Thoracic aorta (tissue), 2 donors: ENCODE data around the gene EHMT2. TPM values are rescaled to one million over a fixed set of nuclear protein-coding genes. Genes with fewer than 3 reads are reported as not detected.
A peak's percentile ranks its signal among the peaks of the same experiment; 100 is the strongest.

ENCODE experiments used
- ATAC-seq: fragments of 150-250 bp; one replicate; pipeline ENCODE4 v1.8.0; 2017; ENCODE audit warnings: low read depth; ENCODE audit not compliant: insufficient number of reproducible peaks, low FRiP score
- DNase-seq: peaks from one replicate; pipeline ENCODE4 v3.0.0-alpha.2; 2020; ENCODE audit warnings: low spot score
- H3K27ac ChIP-seq, 2 donors: fragments of 200-600 bp; sonication (generic); 1 replicate in 1 of 2; 2 replicates in 1 of 2; pipeline ENCODE4 v1.5.1; 2016; ENCODE audit warnings: mild to moderate bottlenecking in 2 of 2, moderate library complexity in 2 of 2
- H3K27me3 ChIP-seq: fragments of 200-600 bp; sonication (generic); replicated peaks from 2 replicates; pipeline ENCODE4 v1.6.0; 2016; ENCODE audit warnings: mild to moderate bottlenecking; ENCODE audit not compliant: insufficient read depth
- H3K36me3 ChIP-seq: fragments of 200-600 bp; sonication (generic); one replicate; pipeline ENCODE4 v1.5.1; 2016
- H3K4me1 ChIP-seq, 2 donors: fragments of 200-600 bp; sonication (generic); 1 replicate in 1 of 2; 2 replicates in 1 of 2; pipeline versions ENCODE4 v1.5.1 to v1.6.0; 2016; ENCODE audit warnings: low read depth in 2 of 2, mild to moderate bottlenecking in 1 of 2; ENCODE audit not compliant: control insufficient read depth in 1 of 2
- H3K4me3 ChIP-seq: fragments of 200-600 bp; sonication (generic); 2 replicates; pipeline ENCODE4 v1.5.1; 2016; ENCODE audit warnings: mild to moderate bottlenecking
- H3K9me3 ChIP-seq: fragments of 200-600 bp; sonication (generic); 2 replicates; pipeline ENCODE4 v1.5.1; 2016
- total RNA-seq, 2 donors: library from RNA; depleted of rRNA; stranded (reverse); fragments of >200 nt; gene quantifications; one replicate each; pipeline versions ENCODE4 v1.1.0 to v1.2.3, GENCODE V29; 2016
- TF ChIP-seq, protein P1 (sequence below): fragments of 200-600 bp; sonication (generic); IDR thresholded peaks from one replicate; pipeline ENCODE4 v1.5.1; 2019; ENCODE audit warnings: antibody characterized with exemption

The EHMT2 gene
- total RNA-seq, 2 donors from 2014 or later, result 19.5 to 33.2 TPM

DNA sequence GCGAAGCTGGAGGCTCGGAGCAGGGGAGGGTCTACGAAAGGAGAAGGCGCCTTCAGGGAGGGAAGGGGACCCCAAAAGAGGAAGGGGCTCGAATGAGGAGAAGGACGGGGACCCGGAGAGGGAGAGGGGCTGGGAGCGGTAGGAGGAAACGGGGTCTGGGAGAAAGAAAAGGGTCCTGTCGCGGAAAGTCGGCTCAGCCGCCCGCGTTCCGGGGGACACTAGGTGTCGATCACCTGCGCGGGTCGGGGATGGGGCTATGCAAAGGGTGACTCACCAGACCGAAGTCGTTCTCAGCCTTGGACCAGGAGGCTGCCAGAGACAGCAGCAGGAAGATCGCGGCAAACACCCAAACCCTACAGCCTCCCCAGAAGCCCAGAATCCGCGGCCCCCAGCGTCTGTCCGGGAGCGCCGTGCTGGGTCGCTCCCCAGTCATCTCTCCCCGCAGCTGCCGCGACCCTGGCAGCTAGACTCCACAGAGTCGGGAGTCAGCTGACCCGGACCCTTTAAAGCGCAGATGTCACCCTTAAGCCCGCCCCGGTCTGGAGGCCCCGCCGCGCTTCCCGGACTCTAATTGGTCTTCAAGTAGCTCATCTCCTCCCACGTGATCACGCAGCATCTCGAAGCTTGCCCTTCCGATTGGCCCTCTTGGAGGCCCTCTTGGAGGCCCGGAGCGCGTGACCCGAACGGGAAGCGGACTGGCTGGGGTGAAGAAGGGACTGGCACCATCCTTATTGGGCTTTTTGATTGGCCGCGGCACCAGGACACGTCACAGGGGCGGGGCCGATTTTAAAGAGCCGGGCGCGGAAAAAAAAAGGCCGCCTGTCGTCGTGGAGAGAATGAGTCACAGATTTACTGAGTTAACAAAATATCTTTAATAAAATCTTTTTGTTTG, 34.9 kb downstream of the EHMT2 start, which contains the start of gene NEU1:
Gene NEU1 (minus strand): TSS at position 478 of the 892 bp plus-strand sequence. CDS start 45 bp downstream, at position 433.
- Histone ChIP-seq H3K36me3 (peaks cover 15% of the 10 kb centered on the region), H3K4me1 (peaks cover 11 to 21% of the 10 kb centered on the region in 2 donors), H3K9me3 (no peaks in the 10 kb centered on the region), H3K27me3 (no peaks in the 10 kb centered on the region), H3K27ac (peak within 1 kb of the TSS; percentile 87 to 90), H3K4me3 (peak within 1 kb of the TSS; percentile 88)
- peak; percentile 100 for DNase-seq
- TF ChIP-seq, protein P1, sequence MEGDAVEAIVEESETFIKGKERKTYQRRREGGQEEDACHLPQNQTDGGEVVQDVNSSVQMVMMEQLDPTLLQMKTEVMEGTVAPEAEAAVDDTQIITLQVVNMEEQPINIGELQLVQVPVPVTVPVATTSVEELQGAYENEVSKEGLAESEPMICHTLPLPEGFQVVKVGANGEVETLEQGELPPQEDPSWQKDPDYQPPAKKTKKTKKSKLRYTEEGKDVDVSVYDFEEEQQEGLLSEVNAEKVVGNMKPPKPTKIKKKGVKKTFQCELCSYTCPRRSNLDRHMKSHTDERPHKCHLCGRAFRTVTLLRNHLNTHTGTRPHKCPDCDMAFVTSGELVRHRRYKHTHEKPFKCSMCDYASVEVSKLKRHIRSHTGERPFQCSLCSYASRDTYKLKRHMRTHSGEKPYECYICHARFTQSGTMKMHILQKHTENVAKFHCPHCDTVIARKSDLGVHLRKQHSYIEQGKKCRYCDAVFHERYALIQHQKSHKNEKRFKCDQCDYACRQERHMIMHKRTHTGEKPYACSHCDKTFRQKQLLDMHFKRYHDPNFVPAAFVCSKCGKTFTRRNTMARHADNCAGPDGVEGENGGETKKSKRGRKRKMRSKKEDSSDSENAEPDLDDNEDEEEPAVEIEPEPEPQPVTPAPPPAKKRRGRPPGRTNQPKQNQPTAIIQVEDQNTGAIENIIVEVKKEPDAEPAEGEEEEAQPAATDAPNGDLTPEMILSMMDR, result no peak
- ATAC-seq, result peak; percentile 97

DNA sequence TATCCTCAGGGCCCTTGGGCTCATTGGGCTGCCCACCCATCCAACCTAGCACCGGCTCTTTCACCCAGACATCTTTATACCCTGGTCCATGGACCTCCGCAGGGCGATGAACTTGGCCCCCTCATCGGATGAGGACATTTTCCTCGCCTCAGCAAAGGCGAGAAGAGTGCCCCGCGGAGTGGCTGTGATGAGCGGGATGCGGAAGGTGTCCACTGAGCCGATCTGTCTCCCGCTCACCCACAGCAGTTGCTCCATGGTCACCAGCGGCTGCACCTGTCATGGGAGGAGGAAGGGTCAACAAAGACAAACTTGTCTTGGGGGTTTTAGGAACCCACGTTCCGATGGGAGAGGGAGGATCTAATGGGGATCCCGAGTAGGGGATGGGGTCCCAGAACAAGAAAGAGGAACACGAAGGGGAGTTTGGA, 35.6 kb downstream of the EHMT2 start:
- ATAC-seq (no peak), DNase-seq (no peak)
- Histone ChIP-seq H3K27ac (peak overlapping the region; percentile 82 to 84), H3K36me3 (peaks cover 15% of the 10 kb centered on the region), H3K27me3 (no peaks in the 10 kb centered on the region), H3K4me1 (peaks cover 11 to 21% of the 10 kb centered on the region in 2 donors), H3K4me3 (peak overlapping the region; percentile 88), H3K9me3 (no peaks in the 10 kb centered on the region)
- TF ChIP-seq, protein P1, result no peak

DNA sequence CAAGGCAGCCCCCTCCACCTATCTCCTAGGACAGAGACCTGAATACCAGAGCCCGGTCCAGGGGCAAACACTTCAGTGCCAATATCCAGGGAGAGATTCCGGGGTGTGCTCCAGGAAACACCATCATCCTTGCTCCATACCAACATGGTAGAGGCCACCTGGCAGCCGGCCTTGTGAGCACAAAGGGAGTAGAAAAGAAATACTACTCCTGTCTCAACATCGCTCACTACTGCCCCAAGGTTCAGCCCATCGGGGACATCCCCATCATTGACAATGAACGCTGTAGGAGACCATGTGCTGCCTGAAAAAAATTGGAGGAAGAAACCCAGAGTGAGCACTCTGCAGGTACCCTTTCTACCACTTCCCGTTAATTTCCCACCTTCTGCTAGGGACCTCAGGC, 36.3 kb downstream of the EHMT2 start:
- Histone ChIP-seq H3K4me3 (no peak overlapping the region), H3K27me3 (no peaks in the 10 kb centered on the region), H3K27ac (no peak overlapping the region), H3K9me3 (no peaks in the 10 kb centered on the region), H3K4me1 (peaks cover 11 to 21% of the 10 kb centered on the region in 2 donors), H3K36me3 (peaks cover 15% of the 10 kb centered on the region)
- ATAC-seq (no peak), DNase-seq (no peak)
- TF ChIP-seq, protein P1, result no peak

DNA sequence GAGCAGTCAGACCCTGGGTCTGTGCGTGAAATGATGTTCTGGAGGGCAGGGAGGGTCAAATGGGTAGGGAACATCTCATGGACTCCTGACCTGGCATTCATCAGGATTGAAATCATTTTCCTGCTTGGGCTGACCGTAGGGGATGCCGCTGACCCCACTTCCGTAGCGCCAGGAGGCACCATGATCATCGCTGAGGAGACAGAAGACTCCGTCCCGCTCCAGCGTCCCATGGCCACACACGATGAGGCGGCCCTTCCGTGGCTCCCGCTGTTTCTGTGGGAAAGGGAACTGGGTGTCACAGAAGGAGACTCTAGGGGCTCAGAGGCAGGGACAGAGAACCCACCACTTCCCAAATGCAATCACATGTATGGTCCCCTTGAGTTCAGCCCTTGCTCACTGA, 37.1 kb downstream of the EHMT2 start:
- Histone ChIP-seq H3K36me3 (peaks cover 15% of the 10 kb centered on the region), H3K27ac (no peak overlapping the region), H3K4me3 (no peak overlapping the region), H3K4me1 (peaks cover 11 to 21% of the 10 kb centered on the region in 2 donors), H3K9me3 (no peaks in the 10 kb centered on the region), H3K27me3 (no peaks in the 10 kb centered on the region)
- TF ChIP-seq, protein P1, result no peak
- no peak for ATAC-seq
- no peak for DNase-seq

DNA sequence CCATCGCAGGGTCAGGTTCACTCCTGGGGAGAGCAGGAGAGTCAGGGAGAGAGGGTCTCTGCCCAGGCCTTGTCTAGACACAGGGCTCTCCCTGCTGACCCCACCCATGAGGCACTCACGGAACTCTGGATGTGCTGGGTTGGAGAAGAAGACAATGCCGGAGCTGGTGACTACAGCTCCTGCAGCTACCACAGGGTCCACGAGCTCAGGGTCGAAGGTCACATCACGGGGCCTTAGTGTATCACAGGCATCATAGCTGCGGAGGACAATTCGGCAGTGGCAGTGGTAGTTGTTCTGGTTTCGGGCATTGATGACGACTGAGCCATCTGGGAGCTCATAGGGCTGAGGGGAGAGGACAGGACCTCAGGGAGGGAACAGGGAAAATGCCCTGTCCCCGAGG, 37.6 kb downstream of the EHMT2 start:
- H3K36me3 ChIP-seq, result peaks cover 15% of the 10 kb centered on the region
- no peak overlapping the region for H3K4me3 ChIP-seq
- no peaks in the 10 kb centered on the region for H3K27me3 ChIP-seq
- H3K27ac ChIP-seq, result no peak overlapping the region
- TF ChIP-seq, protein P1, result no peak
- H3K9me3 ChIP-seq, result no peaks in the 10 kb centered on the region
- peaks cover 11 to 21% of the 10 kb centered on the region in 2 donors for H3K4me1 ChIP-seq
- DNase-seq (no peak), ATAC-seq (no peak)
